HG03439 (cell line): ENCODE results near the gene NNT.
"Not testable (repeated sequence)": the region's sequence is repeated elsewhere in the genome, so short reads cannot be mapped to it uniquely, and the experiment has no call there.

Experiments used
- ATAC-seq: cut with Tn5 transposase; IDR thresholded peaks from one replicate; pipeline ENCODE4 v1.9.1; 2021; ENCODE audit warnings: mild to moderate bottlenecking, moderate library complexity; ENCODE audit not compliant: unreplicated experiment

The NNT gene

DNA sequence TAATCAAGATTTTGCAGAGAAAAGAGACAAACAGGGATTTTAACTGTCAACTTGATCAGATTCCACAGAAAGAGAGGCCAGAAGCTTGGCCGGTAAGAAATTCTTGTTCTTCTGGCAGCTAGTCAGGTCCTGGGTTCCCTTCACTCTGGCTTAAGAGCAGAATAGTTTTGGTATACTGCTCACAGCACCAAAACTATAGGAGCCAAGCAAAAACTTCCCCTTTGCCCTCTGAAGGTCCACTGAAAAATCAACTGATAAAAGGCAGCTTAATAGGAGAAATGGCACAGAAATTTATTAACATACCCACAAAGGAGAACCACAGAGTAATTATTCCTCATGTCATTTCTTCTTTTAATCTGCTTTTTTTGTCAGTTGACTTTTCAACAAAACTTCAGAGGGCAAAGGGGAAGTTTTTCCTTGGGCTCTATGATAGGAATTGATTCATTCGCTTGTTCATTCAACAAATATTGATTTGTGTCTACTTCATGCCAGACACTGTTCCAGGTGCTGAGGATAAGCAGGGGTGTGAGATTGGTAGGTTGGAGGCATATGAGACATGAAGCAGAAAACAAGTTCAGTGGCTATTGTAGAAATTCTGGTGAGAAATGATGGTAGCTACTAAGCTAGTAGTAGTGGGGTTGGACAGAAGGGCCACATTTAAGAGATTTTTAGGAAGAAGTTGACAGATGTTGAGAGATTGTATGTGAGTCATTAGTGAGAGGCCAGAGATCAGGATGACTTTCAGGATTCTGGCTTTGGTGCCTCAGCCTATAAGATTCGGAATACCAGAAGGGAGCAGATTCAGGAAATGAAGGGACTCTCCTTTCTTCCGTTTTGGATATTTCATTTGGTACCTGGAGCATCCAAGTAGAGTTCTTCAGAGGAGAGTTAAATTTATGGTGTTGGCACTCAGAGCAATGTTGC, 20.6 kb upstream of the NNT start:
- ATAC-seq: no peak

DNA sequence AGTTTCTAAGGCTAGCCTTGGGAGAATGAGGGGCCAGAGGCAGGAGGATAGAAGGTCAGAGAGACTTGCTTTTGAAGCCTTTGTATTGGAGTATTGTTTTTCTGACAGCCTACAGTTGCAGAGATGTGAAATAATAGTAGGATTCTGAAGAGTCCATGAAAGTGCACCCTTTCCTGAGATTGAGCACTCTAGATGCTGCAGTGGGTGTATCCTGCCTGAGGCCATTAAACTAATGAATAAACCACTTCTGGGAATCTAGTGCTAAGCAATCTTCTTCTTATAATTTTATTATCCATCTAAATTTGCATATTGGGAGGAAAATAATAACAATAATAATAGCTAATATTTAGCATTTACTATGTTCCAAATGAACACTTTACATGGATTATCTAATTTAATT, 19.3 kb upstream of the NNT start:
- no peak for ATAC-seq

DNA sequence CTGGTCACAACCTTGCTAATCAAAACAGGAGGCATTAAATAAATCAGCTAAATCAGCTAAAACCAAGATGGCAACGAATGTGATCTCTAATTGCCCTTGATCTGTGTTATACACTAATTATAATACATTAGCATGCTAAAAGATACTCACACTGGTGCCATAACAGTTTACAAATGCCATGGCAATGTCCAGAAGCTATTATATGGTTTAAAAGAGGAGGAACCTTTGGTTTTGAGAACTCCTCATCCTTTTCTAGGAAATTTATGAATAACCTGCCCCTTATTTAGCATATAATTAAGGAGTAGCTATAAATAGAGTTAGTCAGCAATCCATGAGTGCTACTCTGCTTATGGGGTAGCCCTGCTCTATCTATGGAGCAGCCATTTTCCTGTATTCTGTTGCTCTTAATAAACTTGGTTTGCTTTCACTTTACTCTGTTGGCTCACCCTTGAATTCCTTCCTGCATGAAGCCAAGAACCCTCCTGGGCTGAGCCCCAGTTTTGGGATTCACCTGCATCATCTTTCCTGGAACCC, 18.7 kb upstream of the NNT start:
- no peak for ATAC-seq

DNA sequence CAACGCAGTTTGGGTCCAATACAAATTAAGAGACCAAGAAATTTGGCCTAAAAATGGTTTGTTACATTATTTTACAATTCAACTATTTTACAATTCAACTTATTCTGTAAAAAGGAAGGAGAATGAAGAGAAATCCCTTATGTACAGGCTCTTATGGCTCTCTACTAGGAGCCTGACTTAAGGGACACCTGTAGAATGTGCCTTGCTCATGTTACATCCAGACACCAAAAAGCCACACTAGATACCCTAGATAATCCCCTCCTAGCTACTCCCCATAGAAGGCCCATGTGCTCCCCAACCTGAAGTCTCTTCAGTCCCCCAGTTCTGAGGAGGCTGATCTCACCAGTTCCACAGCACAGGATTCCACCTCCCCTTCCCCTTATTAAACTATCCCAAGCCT, 14.1 kb upstream of the NNT start:
- ATAC-seq: no peak

DNA sequence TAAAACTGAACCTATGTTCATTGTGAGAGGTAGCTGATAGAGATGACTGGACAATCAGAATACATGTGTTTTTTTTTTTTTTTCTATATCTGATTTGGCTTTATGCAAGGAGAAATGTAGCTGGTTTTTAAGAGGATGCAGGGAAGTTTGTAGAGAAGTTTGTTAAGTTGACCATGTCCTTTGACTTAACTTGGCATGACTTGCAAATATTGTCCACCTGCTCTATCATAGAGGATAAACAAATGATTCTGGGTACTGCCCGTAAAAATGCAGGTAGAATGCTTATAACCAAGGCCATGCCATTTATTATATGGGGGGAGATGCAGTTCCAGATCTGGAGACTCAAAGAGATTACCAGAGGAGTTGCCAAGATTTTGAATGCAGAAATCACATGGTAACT, 13.7 kb upstream of the NNT start:
- no peak for ATAC-seq

DNA sequence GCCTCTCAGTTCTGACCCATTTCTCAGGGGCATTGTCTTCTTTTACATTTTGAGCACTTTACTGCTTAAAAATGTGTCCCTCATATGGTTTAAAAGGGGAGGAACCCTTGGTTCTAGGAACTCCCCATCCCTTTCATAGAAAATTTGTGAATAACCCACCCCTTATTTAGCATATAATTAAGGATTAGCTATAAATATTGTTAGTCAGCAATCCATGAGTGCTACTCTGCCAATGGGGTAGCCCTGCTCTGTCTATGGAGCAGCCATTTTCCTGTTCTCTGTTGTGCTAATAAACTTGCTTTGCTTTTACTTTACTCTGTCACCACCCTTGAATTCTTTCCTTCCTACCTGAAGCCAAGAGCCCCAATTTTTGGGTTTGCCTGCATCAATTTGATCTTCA, 12.3 kb upstream of the NNT start:
- ATAC-seq: no peak

DNA sequence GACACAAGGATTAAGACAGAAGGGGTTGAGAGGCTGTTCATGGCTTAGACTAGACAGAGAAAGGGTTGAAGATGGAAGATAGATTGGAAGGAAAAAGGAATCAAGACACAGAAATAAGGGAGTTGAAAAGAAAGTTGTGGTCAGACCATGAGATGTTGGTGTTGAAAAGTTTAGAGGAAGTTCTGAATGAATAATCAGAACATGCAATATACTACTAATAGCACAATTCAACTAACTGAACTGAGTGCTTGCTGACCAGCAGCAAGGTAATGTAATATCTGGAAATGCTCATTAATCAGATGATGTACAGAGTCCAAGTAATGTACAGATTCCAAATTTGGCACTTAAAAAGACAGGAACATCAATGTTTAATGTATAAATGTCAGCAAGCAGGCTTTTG, 10.6 kb upstream of the NNT start:
- ATAC-seq: no peak

DNA sequence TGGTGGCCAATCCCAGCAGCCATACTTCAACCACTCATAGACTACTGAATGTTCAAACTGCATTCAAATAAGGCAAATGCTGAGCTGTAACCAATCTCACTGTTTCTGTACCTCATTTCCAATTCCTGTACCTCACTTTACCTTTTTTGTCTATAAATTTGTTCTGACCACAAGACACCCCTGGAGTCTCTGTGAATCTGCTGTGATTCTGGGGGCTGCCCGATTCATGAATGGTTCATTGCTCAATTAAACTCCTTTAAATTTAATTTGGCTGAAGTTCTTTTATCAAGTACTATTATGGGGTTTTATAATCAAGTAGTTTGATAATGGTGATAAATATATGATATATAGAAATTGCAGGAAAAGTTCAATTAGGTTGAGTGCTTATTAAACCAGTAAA, 4.1 kb upstream of the NNT start:
- not testable (repeated sequence) for ATAC-seq

DNA sequence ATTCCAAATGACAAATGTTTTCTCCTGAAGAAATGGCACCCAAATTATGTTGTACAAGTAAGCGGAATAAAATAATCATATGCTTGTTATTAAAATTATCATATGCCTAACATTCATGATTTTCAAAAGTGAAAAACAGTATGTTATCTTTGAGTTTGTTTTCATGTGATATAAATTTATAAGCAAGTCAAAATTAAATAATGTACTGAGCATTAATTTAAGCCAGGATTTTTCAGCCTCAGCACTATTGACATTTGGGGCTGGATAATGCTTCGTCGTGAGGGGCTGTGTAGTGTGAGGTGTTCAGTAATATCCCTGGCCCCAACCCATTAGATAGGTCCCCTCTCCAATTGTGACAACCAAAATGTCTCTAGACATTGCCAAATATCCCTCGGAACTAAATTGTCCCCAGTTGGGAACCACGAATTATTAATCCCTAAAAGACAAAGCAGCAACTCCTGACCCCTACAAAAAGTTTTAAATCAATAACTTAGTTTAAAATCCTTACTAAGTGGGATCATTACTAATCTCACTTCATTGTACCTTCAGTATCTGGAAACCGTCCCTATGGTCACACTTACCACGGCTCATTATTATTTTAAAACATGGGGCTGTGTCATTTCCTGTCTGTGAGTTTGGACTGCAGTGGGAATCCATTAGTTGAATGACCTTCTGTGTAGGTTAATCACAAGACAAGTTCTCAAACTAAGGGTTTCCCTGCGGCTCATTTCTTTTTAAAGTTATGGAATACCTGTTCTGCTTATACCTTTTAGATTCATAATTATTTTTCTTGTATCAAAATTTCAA, 1.3 kb upstream of the NNT start:
- ATAC-seq: no peak

DNA sequence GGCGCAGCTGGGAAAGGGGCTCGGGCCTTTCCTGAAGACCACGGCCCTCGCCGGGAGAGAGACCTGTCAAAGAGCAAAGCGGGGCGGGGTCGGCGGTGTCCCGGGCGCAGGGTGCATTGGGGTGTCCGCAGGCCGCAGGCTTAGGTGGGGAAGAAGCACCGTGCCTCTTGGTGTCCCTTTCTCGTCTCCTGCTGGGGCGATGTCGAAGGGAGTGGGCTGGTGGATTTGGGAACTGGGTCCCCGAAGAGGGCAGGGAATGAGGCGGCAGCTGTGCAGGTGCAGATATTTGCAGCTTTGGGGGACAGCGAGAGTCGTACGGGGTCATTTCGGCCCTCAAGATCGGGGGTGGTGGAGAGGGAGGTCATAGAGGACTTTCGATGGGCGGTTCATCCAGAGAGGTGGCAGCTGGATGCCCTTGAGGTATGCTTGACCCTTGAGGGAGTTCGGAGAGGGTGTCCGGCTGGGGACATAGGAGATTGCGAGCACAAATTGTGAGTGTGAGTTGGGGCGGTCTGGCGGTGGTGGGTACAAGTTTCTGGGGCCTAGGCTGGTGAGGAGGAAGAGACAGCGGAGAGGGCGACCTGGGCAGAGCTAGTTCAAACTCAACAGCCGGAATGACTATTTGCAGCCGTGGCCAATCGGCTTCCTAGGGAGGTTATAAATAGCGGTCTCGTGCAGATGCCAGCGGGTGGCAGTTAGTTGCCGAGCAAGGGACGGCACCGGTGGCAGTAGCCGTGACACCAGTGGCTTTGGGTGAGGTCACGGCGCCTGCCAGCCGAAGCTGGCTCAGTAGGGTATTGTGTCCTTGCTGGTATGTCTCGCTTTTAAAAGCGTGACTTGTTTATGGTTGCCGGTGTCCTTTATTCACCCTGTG, 601 bp downstream of the NNT start:
- peak; percentile 52 for ATAC-seq

DNA sequence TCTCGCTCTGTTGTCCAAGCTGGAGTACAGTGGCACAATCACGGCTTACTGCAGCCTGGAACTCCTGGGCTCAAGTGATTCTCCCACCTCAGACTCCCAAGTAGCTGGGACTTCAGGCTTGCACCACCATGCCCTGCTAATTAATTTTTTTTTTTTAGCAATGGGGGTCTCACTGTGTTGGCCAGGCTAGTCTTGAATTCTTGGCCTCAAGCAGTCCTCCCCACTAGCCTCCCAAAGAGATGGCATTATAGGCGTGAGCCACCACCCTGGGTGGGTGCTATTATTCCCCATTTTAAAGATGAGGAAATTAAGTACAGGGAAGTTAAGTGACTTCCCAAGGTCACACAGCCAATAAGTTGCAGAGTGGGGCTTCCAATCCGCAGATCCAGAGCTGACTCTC, 1.7 kb downstream of the NNT start:
- ATAC-seq: no peak

DNA sequence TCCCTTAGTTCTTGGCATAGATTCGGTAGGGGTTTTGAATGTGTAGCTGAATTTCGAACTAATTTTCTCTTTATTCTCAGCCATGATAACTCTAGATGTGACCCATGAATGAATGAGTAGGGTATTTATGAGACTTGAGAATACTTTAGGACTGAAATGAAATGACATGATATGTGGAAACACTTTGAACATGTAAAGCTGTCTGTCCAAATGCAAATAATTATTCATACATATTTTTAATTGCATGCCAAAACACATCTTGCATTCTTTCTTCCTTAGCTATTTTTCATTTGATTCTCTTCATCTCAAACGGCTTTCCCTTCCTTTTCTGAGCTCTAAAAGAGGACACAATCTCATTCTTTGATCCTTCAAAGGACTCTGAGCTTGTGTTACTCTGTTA, 3.4 kb downstream of the NNT start:
- ATAC-seq: no peak

DNA sequence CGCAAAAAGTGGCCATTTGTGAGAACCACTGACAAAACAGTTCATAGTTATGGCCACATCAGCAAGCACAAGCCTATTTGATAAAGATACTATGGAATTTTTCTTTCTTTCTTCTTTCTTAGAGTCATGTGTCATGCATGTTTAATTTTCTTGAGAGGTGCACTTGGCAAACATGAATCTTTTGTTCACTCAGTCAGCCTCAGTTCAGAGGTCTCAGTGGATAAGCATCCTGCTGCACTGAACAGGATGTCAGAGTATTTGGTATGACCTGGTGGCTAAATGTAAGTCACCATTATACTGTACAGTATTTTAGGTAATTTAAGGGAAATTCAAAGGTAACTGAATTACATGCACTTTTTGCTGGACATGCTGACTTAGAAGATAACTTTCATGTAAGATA, 5.4 kb downstream of the NNT start:
- ATAC-seq: no peak

DNA sequence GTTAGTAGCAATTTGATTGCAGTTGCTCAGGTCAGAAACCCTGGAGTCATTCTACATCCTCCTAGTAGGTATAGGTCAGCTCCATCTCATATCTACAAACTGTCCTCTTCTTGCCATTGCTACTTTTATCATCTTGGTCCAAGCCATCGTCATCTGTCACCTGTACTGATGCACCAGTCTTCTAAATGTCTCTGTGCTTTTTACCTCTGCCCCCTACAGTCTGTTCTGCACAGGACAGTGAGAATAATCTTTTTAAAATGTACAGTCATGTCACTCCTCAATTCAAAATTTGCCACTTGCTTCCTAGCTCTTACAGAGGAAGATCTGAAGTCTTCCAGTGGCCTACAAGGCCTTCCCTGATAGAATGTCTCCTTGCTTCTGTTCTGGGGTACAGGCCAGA, 6.8 kb downstream of the NNT start:
- ATAC-seq: peak; percentile 67

DNA sequence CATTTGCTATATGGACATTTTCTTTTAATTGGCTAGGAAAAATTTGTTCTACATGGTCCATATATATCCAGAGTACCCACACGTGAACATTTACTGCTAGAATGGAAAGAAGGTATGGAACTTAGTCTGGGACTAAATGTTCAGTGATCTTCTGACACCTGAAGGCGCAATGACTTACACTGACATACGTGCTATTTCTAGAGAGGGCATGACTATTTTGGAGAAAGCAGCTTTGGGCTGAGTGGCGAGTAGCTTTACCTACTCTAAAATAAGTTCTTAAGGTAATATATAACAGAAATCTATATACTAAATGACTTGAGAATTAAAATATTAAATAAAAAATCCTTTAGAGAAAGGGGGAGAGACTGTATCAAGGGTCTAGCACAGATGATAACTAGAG, 10.4 kb downstream of the NNT start:
- no peak for ATAC-seq

DNA sequence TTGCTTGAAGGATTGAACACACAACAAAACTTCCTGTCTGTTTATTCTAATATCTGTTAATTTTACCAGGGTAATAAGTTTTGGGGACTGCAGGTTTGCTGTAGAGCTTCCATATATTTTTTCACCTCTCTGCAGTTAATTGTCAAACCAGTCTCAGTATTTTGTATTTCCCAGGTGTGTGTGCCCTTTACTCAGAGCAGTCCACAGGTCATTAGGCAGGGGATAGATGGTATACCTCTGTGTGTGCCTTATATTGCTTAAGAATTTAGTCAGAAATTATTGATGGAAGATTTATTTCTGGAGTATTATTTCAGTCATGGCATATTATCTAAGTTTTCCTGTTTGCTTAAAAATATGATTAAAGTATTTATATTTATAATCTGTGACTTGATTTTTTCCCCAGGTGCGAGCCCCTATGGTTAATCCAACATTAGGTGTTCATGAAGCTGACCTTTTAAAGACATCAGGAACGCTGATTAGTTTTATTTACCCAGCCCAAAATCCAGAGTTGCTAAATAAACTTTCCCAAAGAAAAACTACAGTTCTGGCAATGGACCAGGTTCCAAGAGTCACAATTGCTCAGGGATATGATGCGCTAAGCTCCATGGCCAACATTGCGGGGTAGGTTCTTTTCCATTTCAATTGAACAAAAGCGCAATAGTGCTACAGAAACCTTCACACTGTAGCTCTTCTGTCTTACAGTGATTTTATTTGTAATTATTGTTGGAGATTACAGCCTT, 12.6 kb downstream of the NNT start:
- ATAC-seq: no peak

DNA sequence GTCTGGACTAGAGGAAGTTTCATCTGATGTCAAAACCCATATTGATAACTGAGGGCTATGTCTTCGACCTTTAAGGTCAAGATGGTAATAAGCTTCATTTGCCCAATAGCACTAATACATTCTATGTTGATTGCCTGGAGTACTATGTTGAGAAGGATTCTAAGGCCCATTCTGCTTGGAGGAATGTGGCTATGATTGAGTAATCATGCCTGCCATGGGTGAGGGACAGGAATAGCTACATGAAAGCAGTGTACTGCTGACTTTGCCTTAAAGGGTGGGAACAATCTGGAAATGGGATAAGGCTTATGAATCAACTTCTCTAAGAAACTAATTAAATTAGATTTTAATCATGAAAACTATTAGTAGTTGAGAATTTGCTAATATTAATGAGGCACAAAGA, 13.6 kb downstream of the NNT start:
- ATAC-seq: no peak

DNA sequence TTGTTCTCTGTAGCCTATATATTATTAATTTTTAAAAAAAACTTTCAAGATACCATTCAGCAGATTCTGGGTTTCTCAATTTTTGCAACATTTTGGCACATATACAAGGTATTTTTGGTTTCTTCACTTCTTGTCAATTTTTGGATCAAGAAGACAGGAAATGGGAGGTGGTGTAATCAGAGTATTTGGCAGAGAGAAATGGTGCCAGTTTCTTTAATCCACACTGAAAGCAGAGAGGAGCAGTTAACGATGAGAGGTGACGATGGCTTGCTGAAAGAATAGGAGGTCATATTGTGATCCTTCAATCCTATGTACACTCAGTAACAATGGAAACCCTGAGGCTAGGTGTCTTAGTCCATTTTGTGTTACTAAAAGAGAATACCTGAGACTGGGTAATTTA, 16.4 kb downstream of the NNT start:
- ATAC-seq: no peak

DNA sequence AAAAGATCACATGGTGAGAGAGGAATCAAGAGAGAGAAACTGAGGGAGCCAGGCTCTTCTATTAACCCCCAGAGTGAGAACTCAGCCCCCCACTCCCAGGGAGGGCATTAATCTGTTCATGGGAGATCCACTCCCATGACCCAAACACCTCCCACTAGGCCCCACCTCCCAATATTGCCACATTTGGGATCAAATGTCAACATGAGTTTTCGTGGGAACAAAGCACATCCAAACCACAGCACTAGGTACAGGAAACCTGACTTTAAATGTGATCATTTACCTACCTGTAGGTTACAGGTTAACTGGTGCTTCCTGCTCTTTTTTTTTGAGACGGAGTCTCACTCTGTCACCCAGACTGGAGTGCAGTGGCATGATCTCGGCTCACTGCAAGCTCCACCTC, 16.9 kb downstream of the NNT start:
- no peak for ATAC-seq

DNA sequence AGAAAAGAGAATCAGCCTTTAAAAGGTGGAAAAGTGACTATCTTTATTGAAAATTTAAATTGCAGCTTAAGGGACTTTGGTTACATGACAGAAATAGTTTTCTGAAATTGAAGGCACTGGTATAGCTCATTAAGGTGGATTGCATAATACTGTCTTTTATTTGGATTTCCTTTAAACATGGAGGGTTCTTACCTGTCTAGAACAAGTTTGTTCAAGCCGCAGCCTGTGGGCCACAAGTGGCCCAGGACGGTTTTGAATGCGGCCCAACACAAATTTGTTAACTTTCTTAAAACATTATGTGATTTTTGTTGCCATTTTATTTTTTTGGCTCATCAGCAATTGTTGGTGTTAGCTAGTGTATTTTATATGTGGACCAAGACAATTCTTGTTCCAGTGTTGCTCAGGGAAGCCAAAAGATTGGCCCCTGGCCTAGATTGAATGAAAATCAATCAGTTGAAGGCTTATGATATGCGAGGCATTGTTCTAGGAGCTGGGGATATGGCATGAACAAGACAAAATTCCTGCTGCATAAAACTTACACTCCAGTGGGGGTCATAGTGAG, 18.0 kb downstream of the NNT start:
- ATAC-seq: no peak
